ENCODE measurements around the gene ZNF184.

Gene ZNF184
- 37.5 to 54.3 (median 52.4) reads per million in 4 experiments for total RNA-seq

GRCh38 chr6:27472617-27473400 lies at the start of gene ZNF184:
TSS of gene ZNF184 (minus strand) at chr6:27473105. CDS start at chr6:27472294, 811 bp downstream.
- peak; percentile 81 for DNase-seq

- DNase-seq, result peak; percentile 37
Measured at GRCh38 chr6:27518881-27519795, 46.2 kb upstream of the ZNF184 start.

- no peak for DNase-seq
Measured at GRCh38 chr6:27517928-27518787, 45.3 kb upstream of the ZNF184 start.

DNA sequence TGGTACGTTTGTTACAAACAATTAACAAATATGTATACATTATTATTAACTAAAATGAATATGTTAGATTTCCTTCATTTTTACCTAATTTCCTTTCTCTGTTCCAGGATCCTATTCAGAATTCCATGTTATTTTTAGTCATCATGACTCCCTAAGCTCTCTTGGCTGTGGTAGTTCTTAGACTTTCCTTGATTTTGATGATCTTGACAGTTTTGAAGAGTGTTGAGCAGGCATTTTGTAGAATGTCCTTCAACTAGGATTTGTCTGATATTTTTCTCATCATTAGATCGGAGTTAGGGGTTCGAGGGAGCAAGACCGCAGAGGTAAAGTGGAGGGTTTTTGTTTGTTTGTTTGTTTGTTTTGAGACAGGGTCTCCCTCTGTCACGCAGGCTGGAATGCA lies 44.3 kb upstream of the ZNF184 start:
- no peak for DNase-seq

- DNase-seq, result no peak
Measured at GRCh38 chr6:27514906-27515495, 42.1 kb upstream of the ZNF184 start.

DNA sequence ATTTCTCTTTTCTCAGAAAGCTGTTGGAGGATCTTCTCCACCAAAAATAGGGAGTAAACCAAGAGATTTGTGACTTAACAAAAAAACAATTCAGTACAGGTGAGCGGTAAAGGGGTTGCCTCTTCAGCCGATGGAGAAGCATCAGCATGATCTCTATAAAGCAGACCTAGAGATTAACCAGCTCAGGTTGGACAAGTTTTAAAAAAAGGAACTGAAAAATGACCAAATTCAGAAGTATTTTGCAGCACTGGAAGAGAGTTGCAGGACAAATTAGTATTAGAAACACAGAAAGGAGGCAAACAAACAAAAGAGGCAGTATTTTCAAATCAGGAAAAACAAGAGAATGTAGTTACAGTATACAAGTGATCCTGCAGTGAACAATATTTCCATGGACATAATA lies 39.6 kb upstream of the ZNF184 start:
- no peak for DNase-seq

DNA sequence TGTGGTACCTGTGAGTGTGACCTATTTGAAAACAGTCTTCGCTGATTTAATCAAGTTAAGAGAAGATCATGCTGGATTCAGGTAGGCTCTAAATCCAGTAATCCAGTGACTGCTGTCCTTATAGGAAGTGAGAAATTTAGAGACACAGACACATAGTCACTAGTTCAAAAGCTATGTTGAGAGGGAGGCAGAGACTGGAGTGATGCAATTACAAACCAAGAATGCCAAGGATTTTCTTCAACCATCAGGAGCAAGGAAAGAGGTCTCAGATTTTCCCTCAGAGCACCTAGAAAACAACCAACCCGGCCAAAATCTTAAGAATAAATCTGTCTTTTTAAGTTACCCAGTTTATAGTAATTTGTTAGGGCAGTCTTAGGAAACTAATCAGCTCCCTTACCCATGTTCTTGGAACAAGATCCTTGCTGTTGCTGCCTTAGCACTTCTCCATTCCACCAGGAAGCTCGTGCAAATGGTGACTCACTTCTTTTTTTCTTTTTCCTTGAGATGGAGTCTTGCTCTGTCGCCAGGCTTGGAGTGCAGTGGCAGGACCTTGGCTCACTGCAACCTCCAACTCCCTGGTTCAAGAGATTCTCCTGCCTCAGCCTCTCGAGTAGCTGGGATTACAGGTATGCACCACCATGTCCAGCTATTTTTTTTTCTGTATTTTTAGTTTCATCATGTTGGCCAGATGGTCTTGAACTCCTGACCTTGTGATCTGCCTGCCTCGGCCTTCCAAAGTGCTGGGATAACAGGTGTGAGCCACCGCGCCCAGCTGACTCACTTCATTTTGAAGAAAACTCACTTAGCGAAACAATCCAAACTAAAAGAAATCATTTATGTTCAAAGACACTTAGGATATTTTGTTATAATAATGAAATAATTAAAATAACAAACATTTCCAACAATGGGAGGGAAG lies 34.4 kb upstream of the ZNF184 start:
- no peak for DNase-seq

DNA sequence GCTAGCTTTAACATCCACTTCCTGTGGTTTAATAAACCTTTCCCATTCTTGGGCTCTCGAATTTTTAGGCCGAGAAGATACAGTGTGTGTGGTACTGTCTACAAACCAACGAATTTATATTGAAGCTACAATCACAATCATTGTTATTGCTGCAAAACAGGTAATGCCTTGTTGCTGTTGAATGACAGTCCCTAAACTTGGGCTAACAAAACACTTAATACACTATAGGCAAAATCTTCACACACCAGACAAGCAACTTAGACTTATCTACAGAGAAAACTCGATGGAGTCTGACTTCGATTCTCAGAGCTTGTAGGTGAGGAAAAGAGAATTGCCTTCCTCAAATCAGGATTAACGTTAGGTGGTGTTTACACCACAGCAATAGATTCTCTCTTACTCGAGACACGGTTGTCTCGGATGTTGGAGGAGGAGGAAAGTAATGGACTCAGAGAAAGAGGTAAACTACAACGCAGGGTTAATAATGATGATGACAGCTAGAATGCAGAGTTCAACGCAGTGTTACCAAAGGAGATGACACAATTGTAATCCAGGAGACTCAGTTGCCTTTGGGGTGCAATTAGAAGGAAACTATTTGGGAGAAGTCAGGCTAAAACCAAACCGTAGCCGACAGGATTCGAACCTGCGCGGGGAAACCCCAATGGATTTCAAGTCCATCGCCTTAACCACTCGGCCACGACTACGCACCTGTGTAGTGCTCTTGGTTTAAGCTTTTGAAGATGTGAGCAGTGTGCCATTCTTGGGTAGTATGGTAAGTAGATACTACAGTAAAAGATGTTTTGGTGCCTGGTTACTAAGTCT lies 32.5 kb upstream of the ZNF184 start:
- peak; percentile 18 for DNase-seq

GRCh38 chr6:27503436-27504030 lies 30.6 kb upstream of the ZNF184 start:
- DNase-seq, result peak; percentile 78

DNA sequence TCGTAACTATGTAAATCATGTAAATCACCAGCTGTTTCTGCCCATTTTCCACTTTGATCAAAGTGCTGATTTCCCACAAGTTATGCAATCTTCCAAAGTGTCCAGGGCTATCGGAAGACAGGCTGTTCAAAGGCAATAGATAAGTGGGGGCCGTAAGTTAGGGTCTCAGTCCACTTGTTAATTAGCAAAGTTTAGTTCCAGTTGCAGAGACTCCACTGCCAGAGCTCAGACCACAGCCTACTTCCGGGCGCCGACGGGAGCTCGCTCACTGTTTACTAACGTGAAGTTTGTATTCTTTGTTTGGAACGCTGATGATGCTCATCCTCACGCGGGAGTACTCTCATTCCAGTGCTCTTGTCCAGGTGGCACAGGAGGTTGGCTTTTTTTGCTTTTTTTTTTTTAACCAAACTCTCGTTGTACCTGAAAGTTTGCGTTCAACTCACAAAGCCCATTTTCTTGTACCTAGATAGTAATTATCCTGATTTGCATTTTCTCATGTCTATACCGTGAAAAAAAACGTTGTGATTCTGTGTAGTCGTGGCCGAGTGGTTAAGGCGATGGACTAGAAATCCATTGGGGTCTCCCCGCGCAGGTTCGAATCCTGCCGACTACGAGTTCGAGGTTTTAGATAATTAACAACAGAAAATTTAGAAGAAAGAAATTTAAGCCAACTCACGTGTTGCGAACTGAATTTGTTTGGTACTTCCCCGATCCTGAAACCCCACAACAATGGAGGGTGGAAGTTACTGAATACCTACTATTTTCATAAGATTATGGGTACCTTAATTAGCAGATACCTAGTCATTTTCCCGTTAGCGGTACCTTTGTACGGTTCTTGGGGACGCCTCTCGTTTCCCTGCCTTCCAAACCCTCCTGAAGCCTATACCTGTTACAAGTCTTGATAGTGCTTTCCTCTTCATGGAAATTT lies 29.9 kb upstream of the ZNF184 start:
- DNase-seq, result peak; percentile 47

DNA sequence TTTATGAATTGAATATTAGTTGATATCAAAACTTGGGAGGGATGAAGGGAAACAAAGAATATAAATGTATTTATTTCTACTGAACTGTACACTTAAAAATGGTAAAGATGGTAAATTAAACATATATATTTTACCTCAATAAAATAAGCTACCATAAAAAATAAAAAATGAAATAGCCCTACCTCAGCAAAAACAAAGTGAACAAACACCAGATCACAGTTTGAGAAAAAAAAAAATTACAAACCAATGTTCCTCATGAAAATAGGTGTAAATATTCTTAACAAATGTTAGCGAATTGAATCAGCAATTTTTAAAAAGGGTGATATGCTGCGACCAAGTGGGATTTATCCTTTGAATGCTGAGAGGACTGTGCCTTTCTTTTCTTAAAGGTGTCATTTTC lies 28.3 kb upstream of the ZNF184 start:
- no peak for DNase-seq

DNA sequence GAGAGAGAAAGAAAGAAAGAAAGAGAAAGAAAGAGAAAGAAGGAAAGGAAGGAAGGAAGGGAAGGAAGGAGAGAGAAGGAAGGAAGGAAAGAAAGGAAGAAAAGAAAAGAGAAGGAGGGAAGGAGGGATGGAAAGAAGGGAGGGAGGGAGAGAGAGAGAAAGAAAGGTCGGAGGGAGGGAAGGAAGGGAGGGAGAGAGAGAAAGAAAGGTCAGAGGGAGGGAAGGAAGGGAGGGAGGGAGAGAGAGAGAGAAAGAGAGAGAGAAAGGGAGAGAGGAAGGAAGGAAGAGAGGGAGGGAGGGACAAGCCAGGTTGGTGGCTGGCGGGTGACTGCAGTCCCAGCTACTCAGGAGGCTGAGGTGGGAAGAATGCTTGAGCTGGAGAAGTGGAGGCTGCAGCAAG lies 27.3 kb upstream of the ZNF184 start:
- no peak for DNase-seq

DNA sequence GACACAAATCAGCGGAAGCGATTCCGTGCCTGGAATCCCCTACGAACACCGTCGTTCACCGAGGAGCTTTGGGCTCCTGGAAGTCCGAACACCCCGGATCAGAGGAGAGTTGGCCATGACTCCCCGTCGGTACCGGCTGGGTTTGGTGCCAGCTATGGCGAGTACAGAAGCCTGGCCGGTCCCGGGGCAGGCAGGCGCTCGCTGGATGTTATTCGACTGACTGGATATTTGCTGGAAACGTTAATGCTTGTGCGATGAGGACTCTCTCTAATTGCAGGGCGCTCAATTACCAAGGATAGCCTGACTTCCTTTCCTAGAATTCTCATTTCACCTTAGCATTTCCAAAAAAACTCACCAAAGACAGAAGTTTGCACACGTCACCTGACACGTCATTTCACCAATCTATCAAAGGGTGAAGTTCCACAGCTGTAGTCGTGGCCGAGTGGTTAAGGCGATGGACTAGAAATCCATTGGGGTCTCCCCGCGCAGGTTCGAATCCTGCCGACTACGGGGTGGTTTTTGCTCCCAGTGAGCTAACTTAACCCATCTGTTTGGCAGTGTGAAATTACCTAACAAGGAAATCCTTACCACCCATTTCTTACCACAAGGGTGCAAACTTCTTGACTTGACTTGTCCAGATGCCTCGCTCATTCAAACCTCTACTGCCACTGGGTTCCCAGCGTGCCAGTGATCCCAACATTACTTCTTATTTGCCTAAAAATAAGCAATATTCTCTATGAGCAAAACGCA lies 22.7 kb upstream of the ZNF184 start:
- no peak for DNase-seq

- DNase-seq, result no peak
Measured at GRCh38 chr6:27494987-27495385, 22.1 kb upstream of the ZNF184 start.

DNA sequence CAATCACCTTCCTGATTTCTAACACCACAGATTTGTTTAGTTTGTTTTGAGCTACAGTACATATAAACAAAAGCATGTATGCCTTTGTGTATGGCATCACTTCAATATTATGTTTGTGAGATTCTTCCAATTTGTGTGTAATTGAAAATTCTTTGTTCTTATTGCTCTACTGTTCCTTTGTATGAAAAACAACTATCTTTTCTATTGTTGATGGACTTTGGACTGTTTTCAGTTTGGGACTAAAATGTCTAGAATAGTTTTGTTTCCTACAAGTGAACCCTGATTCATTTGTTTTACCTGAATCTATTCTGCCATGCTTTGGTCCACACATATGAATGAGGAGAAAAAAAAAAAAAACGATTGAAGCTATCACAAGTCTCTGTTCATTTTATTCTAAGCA lies 21.2 kb upstream of the ZNF184 start:
- DNase-seq, result no peak

DNA sequence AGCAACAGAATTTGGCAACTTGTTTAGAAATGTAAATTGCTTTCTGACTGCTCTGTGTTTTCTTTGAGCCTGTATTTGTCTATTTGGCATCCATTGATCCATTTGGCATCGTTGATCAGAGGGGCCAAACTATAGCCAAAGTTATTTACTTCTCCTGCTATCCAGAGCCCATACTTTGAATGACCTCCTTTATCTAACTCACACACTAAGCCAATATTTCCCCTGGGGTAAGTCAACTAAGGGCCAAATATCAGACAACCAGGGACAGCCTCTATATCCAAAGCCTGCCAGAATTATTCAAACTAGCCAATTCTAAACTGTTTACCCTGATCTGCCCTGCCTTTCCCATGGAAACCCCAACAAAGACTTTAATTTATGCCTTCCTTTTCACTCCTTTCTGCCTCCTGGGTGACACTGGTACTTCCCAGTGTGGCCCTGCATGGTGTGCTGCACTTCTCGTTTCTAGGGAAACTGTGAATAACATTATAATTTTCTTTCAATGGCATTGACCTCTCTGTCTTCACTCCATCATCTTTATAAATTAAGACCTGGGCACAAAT lies 19.8 kb upstream of the ZNF184 start:
- no peak for DNase-seq

GRCh38 chr6:27479319-27480182 lies 6.6 kb upstream of the ZNF184 start:
- DNase-seq, result peak; percentile 79
